Activated CD8-positive, alpha-beta T cell treated with anti-CD3 and anti-CD28 coated beads for 36 hours (primary cell): ENCODE measurements around the gene DSG3. TPM values are rescaled to one million over a fixed set of nuclear protein-coding genes. Genes with fewer than 3 reads are reported as not detected.

Experiments
- ATAC-seq: fragments of 200-7000 bp; cut with Tn5 transposase; one replicate; pipeline ENCODE4 v1.10.0; 2021; ENCODE audit warnings: mild to moderate bottlenecking, moderate library complexity
- CTCF ChIA-PET: fragments of 350-600 bp; sonication (Branson Sonifier 250); formaldehyde crosslinking; loops from one replicate; lab custom pipeline; 2021; ENCODE audit warnings: antibody characterized with exemption; lab: Charles Lee
- POLR2A ChIA-PET: fragments of 350-600 bp; sonication (Branson Sonifier 250); formaldehyde crosslinking; loops from one replicate; lab custom pipeline; 2021; ENCODE audit warnings: antibody characterized with exemption; lab: Charles Lee
- DNase-seq: peaks from one replicate; pipeline ENCODE4 v3.0.0-alpha.2; 2020
- H3K27ac Mint-ChIP-seq: one replicate; pipeline ENCODE4 v1.8.0; 2021; ENCODE audit warnings: mild to moderate bottlenecking, mixed read lengths
- H3K27me3 Mint-ChIP-seq: one replicate; pipeline ENCODE4 v1.8.0; 2021; ENCODE audit warnings: mixed read lengths
- H3K36me3 Mint-ChIP-seq: one replicate; pipeline ENCODE4 v1.8.0; 2021; ENCODE audit warnings: low read depth, mixed read lengths
- H3K4me1 Mint-ChIP-seq: one replicate; pipeline ENCODE4 v1.8.0; 2021; ENCODE audit warnings: low read depth, mixed read lengths
- H3K4me3 Mint-ChIP-seq: one replicate; pipeline ENCODE4 v1.8.0; 2021; ENCODE audit warnings: mild to moderate bottlenecking, moderate library complexity, mixed read lengths
- H3K9me3 Mint-ChIP-seq: one replicate; pipeline ENCODE4 v1.8.0; 2021; ENCODE audit warnings: mixed read lengths
- CTCF ChIP-seq: fragments of 200-600 bp; IDR thresholded peaks from one replicate; pipeline ENCODE4 v1.8.0; 2022; ENCODE audit warnings: antibody characterized with exemption, mild to moderate bottlenecking
- intact Hi-C: fragments of 100-400 bp; cut with micrococcal nuclease; formaldehyde crosslinking; loops from one replicate; pipeline ENCODE4 v1.10.0; 2022
- total RNA-seq, 2 experiments: library from RNA; stranded (reverse); gene quantifications; one replicate each; pipeline ENCODE4 v1.2.3, GENCODE V29; 2021

Gene DSG3
- total RNA-seq, 2 experiments from 2014 or later: not detected

DNA sequence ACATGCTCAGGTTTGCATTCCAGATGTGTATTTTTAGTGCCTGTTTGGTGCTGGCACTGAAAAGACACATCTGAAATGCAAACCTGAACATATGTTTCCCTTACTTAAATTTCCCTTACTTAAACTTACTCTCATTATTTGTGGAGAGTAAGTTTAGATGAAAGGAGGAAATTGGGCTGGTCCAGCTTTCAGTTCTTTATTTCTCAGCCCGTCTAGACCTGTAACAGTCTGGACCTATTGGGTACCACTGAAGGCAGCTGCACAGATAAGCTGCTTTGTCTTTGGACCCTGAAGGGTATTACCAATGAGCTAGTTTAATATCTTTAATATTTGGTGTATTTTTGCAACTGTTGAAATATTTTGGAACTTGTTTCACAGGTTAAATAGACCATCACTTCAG, 17.0 kb upstream of the DSG3 start:
- H3K4me3 Mint-ChIP-seq: no peak overlapping the region
- ATAC-seq: no peak
- no peak overlapping the region for H3K27ac Mint-ChIP-seq
- H3K27me3 Mint-ChIP-seq: no peaks in the 10 kb centered on the region
- no peak for DNase-seq
- no peak for TF ChIP-seq CTCF
- H3K36me3 Mint-ChIP-seq: no peaks in the 10 kb centered on the region
- H3K4me1 Mint-ChIP-seq: no peaks in the 10 kb centered on the region
- H3K9me3 Mint-ChIP-seq: no peaks in the 10 kb centered on the region
- ChIA-PET POLR2A (interaction anchor here (0.6 kb wide), 2 partner anchors 36 to 196 kb away, joined by 3 to 4 read pairs; no protein-coding TSS in a partner anchor), CTCF (no interaction called here)
- intact Hi-C loops: no loop called here

DNA sequence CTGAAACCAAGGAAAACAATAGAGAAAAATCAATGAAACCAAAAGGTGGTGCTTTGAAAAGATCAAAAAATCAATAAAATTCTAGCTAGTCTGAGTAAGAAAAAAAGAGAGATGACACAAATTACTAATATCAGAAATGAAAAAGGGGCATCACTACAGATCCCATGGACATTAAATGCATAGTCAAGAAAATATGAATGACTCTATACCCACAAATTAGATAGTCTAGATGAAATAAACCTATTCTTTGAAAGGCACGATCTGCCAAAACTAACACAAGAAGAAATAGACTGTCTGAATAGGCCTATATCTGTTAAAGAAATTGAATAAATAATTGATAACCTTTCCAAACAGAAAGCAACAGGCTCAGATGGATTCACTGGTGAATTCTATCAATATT, 15.2 kb upstream of the DSG3 start:
- ATAC-seq: no peak
- H3K4me1 Mint-ChIP-seq: no peaks in the 10 kb centered on the region

DNA sequence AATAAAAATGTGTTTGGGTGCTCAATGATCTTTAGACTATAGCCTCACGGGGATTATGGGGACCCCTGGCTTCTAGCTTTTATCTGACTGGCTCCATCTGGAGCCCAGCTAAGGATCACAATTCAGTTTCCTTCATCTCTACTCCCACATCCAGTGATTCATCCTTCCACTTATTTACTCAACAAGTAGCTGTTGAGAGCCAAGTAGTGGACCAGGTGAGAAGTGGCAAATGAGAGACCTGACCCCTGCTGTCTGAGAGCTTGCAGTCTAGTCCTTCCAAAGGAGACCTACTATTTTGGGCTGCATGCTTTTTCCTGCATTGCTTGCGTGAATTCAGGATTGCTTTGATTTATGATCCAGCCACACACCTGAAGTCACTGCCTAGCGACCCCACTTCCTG, 10.7 kb upstream of the DSG3 start:
- H3K27me3 Mint-ChIP-seq: peaks cover 1% of the 10 kb centered on the region
- H3K36me3 Mint-ChIP-seq: no peaks in the 10 kb centered on the region
- H3K4me3 Mint-ChIP-seq: no peak overlapping the region
- no peak for TF ChIP-seq CTCF
- CTCF ChIA-PET: no interaction called here
- no peaks in the 10 kb centered on the region for H3K4me1 Mint-ChIP-seq
- H3K9me3 Mint-ChIP-seq: peaks cover 3% of the 10 kb centered on the region
- intact Hi-C loops: no loop called here
- DNase-seq (no peak), ATAC-seq (no peak)
- POLR2A ChIA-PET: interaction anchor here (1.1 kb wide), 1 partner anchor 27 kb away, joined by 3 read pairs; no protein-coding TSS in a partner anchor
- H3K27ac Mint-ChIP-seq: no peak overlapping the region

More for the DNA sequence above, 15.2 kb upstream of the DSG3 start:
- Mint-ChIP-seq H3K27ac (no peak overlapping the region), H3K36me3 (no peaks in the 10 kb centered on the region), H3K9me3 (peaks cover 1% of the 10 kb centered on the region), H3K4me3 (no peak overlapping the region), H3K27me3 (no peaks in the 10 kb centered on the region)
- DNase-seq: no peak
- intact Hi-C loops: no loop called here
- TF ChIP-seq CTCF: no peak
- ChIA-PET POLR2A (no interaction called here), CTCF (no interaction called here)

GRCh38 chr18:31438402-31438801, 9.1 kb upstream of the DSG3 start:
- Mint-ChIP-seq H3K36me3 (no peaks in the 10 kb centered on the region), H3K27ac (no peak overlapping the region), H3K27me3 (peaks cover 1% of the 10 kb centered on the region), H3K4me3 (no peak overlapping the region), H3K9me3 (peaks cover 3% of the 10 kb centered on the region), H3K4me1 (no peaks in the 10 kb centered on the region)
- ChIA-PET POLR2A (no interaction called here), CTCF (interaction anchor here (1.4 kb wide), 1 partner anchor 14 kb away, joined by 3 read pairs; no protein-coding TSS in a partner anchor)
- DNase-seq (no peak), ATAC-seq (no peak)
- no peak for TF ChIP-seq CTCF
- intact Hi-C loops: no loop called here

DNA sequence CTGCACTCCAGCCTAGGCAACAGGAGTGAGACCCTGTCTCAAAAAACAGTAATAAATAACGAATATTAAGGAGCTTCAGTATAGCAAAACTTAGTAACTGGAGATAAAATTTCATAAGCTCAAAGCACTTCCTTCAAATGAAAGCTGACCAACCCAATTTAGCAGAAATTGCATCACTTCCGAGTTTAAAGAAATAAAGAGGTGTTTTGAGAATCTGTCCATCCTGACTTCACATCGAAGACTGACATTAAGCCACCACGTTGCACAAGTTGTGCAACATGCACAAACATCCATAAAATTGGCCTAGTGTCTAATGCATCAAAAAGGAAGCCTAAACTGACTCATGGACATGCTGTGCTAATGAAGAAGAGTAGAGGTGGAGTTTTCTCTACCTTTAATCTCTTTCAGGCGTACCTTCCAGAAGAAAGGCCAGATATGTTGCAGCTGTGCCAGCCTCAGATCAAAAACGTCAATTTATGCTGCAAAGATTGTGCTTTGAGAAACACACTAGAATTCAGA, 7.7 kb upstream of the DSG3 start:
- Mint-ChIP-seq H3K27ac (no peak overlapping the region), H3K9me3 (peaks cover 3% of the 10 kb centered on the region), H3K4me1 (no peaks in the 10 kb centered on the region), H3K36me3 (no peaks in the 10 kb centered on the region), H3K27me3 (peaks cover 1% of the 10 kb centered on the region), H3K4me3 (no peak overlapping the region)
- intact Hi-C loops: no loop called here
- CTCF ChIA-PET: interaction anchor here (1.4 kb wide), 1 partner anchor 16 kb away, joined by 3 read pairs; no protein-coding TSS in a partner anchor
- DNase-seq: no peak
- TF ChIP-seq CTCF: no peak
- no peak for ATAC-seq
- POLR2A ChIA-PET: no interaction called here
